Measurements from ENCODE around the gene SCN7A.
"Not testable (repeated sequence)": the region's sequence is repeated elsewhere in the genome, so short reads cannot be mapped to it uniquely, and the experiment has no call there.

The SCN7A gene

DNA sequence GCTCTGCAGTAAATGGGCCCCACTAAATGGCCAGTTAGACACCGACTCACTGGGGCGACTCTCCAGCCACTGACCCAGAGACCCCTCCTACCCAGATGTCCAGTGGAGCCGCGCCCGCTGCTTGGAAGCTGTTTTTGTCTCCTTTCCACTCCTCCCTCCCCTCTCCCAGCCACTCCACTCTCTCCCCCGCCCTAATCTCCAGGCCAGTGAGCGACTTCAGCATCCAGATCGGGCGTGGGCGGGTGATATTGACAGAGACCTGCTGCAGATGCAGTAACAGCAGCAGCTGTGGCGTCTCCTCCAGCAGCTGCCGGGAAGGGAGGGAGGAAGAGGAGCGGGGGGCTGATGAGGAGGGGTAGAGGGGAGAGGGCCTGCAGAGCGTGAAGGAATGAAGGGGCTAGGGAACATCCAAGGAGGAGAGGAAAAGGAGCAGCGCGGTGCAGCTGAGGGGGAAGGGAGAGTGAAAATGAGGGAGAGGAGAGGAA lies at the start of gene SCN7A:
Gene SCN7A (minus strand): TSS at position 110 of the 485 bp plus-strand sequence. CDS start 16,553 bp downstream, outside the sequence.
- peak; percentile 57 for DNase-seq (ENCODE audit: low spot score)

- peak; percentile 47 for DNase-seq (ENCODE audit: low spot score)
Measured at GRCh38 chr2:166539340-166540162, 45.5 kb upstream of the SCN7A start.

GRCh38 chr2:166536111-166536510 lies 42.1 kb upstream of the SCN7A start:
- no peak for DNase-seq (ENCODE audit: low spot score)

- no peak for DNase-seq (ENCODE audit: low spot score)
Measured at GRCh38 chr2:166521155-166521554, 27.1 kb upstream of the SCN7A start.

DNA sequence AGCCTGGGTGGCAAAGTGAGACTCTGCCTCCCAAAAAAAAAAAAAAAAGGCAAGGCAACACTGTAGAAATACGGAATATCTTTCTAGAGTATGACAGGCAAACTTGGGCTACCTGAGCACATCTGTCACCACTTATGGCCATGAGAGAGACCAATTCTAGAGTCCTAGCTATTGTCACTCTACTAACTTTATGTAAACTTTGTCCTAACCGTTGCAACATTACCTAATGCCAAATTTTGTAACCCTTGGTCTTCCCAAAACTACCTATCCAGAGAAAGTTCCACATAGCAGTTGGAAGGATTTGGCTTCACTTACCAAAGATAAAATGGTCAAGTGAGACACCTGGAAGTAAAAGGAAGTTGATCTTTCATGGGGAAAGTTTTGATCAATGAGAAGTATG lies 26.6 kb upstream of the SCN7A start:
- no peak for DNase-seq (ENCODE audit: low spot score)

- peak; percentile 20 for DNase-seq (ENCODE audit: low spot score)
Measured at GRCh38 chr2:166519391-166519962, 25.4 kb upstream of the SCN7A start.

GRCh38 chr2:166518634-166519390 lies 24.8 kb upstream of the SCN7A start:
- DNase-seq (ENCODE audit: low spot score), result no peak

DNA sequence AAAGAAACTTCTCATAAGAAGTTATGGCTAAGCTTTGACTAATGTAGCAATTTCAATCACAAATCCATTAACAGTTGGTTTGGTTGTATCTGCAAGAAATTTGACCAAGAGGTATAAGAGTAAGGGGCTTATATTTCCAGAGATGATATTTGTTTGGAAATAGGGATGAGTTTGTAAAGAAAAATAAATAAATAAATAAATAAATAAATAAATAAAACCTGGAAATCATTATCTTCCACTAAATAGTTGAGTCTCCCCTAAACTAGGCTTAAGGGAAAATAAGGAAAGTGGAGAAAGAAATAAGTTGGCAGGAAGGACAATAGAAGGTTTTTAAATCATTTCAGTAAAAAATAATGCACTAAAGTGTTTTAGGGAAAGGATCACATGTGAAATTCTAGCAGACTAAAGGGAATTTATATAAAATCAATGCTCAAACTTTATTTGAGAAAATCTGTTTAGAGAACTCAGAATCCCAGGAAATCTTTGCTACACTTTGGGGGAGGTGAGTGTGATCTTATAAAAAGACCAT lies 23.5 kb upstream of the SCN7A start:
- DNase-seq (ENCODE audit: low spot score), result no peak

DNA sequence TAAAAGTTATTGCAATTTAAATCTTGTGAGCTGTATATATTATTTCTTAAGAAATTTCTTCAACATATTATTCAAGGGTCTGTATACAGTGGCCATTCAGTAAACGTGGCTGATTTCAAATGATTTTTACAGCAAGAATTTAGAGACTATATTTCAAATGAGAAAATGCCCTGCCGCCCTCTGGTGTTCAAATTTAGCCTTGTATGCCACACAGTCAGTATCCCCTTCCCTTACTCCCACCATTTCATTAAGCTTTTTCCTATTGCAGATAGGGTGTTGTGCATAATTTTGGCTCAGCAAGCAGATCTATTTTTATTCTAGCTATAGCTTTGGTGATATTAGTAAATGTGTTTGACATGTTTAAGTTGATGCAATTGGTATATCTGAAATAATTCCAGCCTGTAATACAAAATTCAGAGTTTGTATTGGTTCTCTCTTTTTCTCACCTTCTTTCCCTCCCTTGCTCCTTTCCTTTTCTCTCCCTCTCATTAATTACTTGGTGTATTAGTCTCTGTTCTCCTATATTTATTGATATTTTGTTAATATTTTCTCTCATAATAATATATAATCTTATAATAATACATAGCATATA lies 22.8 kb upstream of the SCN7A start:
- peak; percentile 8 for DNase-seq (ENCODE audit: low spot score)

GRCh38 chr2:166513952-166514351 lies 19.9 kb upstream of the SCN7A start:
- DNase-seq (ENCODE audit: low spot score), result no peak

DNA sequence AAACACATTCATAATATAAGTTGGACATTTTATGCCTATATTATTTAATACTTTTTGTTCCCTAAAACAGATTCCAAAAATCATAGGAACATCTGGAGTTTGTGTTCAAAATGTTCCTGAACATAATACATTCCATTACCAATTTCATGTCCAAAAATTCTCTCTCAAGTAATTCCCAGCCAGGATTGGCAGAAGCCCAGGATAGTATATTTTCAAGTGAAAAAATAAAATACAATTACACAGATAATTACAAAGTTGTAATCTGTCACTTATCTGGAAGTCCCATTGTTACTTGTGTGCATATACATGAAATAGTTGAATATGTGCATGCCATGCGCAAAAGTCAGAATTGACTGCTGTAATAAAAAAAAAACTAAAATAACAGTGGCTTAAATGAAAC lies 5.2 kb upstream of the SCN7A start:
- DNase-seq (ENCODE audit: low spot score), result no peak

- DNase-seq (ENCODE audit: low spot score), result no peak
Measured at GRCh38 chr2:166491461-166491860, 2.6 kb downstream of the SCN7A start.

- no peak for DNase-seq (ENCODE audit: low spot score)
Measured at GRCh38 chr2:166487171-166487570, 6.9 kb downstream of the SCN7A start.

DNA sequence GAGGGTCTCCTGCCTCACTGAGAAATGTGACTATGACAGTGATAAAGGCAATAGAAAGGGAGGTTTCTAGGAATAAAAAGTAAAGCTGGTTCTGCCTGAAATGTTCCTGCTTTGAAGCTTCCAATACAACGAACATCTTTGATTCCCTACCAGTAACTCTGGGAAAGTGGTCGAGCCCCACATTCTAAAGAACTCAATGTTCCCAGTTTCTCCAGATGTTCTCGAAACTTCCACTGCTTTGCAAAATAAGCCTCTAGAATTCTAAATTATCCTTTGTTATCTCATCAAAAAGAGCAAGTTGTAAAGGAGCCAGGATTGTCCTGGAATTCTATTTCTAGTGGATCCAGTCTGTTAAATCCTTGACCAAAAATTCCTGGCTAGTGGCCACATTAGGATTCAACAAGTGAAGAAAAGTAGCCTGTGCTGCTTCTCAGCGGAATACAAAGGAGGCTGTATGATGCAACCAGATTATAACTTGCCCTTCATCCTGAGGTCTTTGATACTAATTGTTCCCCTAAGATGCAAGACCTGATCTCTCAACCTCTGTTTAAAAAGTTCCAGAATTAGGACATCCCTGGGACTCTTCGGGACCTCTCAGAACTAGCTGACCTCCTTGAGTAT lies 8.4 kb downstream of the SCN7A start:
- DNase-seq (ENCODE audit: low spot score), result no peak

GRCh38 chr2:166472332-166472731 lies 21.7 kb downstream of the SCN7A start:
- no peak for DNase-seq (ENCODE audit: low spot score)

GRCh38 chr2:166468124-166469024 lies 25.7 kb downstream of the SCN7A start:
- no peak for DNase-seq (ENCODE audit: low spot score)

GRCh38 chr2:166464187-166464586 lies 29.9 kb downstream of the SCN7A start:
- no peak for DNase-seq (ENCODE audit: low spot score)

DNA sequence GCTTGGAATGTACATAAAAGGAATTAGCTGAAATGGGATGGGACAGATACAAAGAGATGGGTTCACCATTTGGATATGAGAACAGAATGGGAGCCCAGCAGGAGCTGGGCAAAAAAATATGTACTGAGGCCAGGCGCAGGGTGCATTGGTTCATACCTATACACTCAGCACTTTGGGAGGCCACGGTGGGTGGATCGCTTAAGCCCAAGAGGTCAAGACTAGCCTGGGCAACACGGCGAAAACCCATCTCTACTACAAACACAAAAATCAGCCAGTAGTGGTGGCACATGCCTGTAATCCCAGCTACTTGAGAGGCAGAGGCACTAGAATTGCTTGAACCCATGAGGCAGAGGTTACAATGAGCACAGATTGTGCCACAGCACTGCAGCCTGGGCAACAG lies 30.4 kb downstream of the SCN7A start:
- no peak for DNase-seq (ENCODE audit: low spot score)

- DNase-seq (ENCODE audit: low spot score), result no peak
Measured at GRCh38 chr2:166458674-166459073, 35.4 kb downstream of the SCN7A start.

- not testable (repeated sequence) for DNase-seq (ENCODE audit: low spot score)
Measured at GRCh38 chr2:166455823-166456222, 38.2 kb downstream of the SCN7A start.

All from iPS-NIHi11 (cell line).